GM13976 (cell line): Measurements from ENCODE around the gene FKBP6.
"Not testable (repeated sequence)": the region's sequence is repeated elsewhere in the genome, so short reads cannot be mapped to it uniquely, and the experiment has no call there.

Experiments used
- DNase-seq: peaks from one replicate; pipeline ENCODE4 v3.0.0; 2012; ENCODE audit warnings: low spot score
- in situ Hi-C: fragments of 300-500 bp; cut with MboI; formaldehyde crosslinking; loops from one replicate; pipeline ENCODE4 v1.12.0; 2022; ENCODE audit warnings: low sequenced_read_pairs, mixed read lengths, inconsistent platforms; ENCODE audit not compliant: unreplicated experiment
- TF ChIP-seq, protein P1 (sequence below): IDR thresholded peaks from 2 replicates; pipeline ENCODE4 v1.5.1; 2012; ENCODE audit warnings: borderline replicate concordance, mild to moderate bottlenecking; ENCODE audit not compliant: insufficient read depth; ENCODE audit errors: extremely low read depth, missing control alignments, control extremely low read depth

The FKBP6 gene

DNA sequence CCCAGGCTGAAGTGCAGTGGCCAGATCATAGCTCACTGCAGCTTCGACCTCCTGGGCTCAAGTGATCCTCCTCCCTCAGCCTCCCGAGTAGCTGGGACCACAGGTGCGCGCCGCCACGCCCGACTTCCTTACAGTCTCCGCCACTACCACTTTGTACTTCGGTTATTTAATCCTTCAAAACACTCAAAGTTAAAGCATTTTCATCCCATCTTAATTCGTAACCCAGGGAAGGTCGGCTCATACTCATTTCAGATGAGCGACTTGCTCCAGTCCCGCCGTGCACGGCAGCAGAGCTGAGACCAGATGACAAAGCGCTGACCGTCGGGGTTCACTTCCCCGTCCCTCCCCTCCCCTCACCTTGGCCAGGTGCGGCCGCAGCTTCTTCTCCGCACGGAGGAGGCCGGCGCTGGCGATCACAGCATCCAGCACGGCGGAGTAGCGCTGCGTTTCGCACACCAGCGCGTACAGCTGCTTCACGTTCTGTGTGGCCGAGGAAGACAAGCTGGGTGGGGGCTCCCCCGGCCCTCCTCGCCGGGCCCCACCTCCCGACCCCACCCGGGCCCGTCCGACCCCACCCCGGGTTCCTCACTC lies 19.8 kb upstream of the FKBP6 start:
- TF ChIP-seq, protein P1, sequence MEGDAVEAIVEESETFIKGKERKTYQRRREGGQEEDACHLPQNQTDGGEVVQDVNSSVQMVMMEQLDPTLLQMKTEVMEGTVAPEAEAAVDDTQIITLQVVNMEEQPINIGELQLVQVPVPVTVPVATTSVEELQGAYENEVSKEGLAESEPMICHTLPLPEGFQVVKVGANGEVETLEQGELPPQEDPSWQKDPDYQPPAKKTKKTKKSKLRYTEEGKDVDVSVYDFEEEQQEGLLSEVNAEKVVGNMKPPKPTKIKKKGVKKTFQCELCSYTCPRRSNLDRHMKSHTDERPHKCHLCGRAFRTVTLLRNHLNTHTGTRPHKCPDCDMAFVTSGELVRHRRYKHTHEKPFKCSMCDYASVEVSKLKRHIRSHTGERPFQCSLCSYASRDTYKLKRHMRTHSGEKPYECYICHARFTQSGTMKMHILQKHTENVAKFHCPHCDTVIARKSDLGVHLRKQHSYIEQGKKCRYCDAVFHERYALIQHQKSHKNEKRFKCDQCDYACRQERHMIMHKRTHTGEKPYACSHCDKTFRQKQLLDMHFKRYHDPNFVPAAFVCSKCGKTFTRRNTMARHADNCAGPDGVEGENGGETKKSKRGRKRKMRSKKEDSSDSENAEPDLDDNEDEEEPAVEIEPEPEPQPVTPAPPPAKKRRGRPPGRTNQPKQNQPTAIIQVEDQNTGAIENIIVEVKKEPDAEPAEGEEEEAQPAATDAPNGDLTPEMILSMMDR, result no peak
- DNase-seq, result peak; percentile 47
- in situ Hi-C loops, result no loop called here

DNA sequence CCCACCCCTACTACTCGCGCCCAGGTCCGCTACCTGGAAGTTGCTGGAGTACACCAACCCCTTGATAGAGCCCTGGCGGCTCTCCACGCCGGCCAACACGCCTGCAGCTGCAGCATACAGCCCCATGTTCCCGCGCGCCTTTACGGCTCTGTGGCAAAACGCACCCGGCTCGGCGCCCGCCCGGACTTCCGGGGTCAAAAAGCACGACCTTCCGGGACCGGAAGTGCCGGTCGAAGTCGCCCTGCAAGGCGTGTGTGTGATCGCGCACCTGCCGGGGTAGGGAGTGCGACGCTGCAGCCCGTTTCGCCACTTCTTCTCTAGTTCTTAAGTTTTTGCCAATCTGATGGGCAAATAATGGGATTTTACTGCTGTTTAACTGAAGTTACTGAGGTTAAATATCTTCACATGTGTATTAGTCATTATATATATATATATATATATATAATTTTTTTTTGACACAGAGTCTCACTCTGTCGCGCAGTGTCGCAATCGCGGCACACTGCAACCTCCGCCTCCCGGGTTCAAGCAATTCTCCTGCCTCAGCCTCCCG lies 19.2 kb upstream of the FKBP6 start, which contains the start of gene NSUN5:
TSS of gene NSUN5 (minus strand) at position 162 of the 550 bp plus-strand sequence. CDS start at position 126, 36 bp downstream.
- peak; percentile 95 for DNase-seq

DNA sequence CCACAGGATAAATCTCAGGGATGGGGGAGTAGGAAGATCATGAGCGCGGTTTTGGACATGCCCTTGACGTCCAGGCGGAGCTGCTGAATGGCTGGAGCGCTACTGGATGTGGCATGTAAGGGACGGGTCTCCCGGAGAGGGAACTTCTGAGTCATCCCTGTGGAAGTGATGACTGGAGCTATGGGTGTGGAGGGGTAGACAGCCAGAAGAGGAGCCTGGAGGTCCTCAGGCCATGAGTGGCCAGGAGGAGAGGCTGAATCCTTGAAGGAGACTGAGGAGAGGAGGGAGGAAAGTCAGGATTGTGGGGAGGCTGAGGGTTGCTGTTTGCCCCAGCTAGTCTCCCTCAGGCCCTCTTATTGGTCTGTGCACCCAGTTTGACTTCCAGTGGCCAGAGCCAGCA lies 16.5 kb upstream of the FKBP6 start:
- in situ Hi-C loops, DNase-seq: not testable (repeated sequence)

More for the DNA sequence above, 19.2 kb upstream of the FKBP6 start, which contains the start of gene NSUN5:
- TF ChIP-seq, protein P1, result no peak
- in situ Hi-C loops, result no loop called here

DNA sequence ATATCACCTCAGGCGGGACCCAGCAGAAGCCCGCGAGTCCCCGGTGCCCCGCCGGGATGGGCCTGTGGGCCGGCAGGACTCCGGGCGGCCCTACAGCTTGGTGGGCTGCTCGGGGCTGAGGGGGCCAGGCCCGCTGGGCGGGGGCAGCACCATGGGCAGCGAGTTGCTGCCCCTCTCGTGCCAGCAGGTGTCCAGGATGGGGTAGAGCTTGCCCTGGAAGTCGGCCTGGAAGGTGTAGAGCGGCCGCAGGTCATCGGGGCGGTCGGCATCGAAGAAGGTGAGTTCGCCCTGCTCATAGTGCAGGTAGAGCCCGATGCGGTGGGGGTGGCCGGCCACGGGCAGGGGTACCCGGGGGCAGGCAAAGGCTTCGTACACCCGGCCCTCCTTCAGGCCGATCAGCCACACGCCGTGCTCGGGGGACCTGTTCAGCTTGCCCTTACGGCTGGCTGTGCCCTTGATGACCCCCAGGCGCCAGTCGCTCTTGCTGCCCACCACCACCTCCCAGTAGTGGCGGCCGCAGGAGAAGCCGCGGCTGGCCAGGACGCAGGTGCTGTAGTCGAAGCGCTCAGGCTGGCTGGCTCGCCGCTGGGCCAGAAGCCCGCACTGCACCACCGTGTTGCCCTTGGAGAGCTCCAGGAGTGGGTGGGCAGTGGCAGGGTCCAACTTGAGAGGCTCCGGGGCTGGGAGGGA lies 15.0 kb upstream of the FKBP6 start:
- in situ Hi-C loops, result no loop called here

DNA sequence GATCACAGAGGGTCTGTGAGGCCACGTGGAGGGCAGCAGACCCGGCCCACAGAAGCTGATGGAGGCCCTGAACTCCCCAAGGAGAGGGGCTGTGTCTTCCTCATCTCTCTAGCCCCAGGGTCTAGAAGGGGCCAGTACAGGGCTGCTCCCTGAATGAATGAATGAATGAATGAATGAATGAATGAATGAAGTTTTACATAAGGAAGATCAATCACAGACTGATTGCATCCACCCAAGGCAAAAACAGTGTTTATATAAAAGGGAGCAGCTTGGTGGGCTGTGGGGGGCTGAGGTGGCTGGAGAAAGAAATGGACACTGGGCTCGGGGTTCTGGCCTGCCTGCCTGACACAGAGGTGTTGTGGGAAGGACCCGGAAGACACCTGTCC lies 14.4 kb upstream of the FKBP6 start:
- no peak for DNase-seq
- TF ChIP-seq, protein P1, result no peak
- in situ Hi-C loops, result no loop called here

More for the DNA sequence above, 15.0 kb upstream of the FKBP6 start:
- TF ChIP-seq, protein P1, result no peak
- no peak for DNase-seq

DNA sequence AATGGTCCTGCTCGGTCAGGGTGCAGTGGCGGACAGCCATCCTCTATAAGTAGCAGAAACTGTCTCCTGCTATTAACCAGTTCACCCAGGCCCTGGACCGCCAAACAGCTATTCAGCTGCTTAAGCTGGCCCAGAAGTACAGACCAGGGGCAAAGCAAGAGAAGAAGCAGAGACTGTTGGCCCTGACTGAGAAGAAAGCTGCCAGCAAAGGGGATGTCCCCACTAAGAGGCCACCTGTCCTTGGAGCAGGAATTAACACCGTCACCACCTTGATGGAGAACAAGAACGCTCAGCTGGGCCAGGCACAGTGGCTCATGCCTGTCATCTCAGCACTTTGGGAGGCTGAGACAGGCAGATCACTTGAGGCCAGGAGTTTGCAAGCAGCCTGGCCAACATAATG lies 13.7 kb upstream of the FKBP6 start:
- in situ Hi-C loops, result no loop called here
- DNase-seq, result no peak
- TF ChIP-seq, protein P1, result no peak

DNA sequence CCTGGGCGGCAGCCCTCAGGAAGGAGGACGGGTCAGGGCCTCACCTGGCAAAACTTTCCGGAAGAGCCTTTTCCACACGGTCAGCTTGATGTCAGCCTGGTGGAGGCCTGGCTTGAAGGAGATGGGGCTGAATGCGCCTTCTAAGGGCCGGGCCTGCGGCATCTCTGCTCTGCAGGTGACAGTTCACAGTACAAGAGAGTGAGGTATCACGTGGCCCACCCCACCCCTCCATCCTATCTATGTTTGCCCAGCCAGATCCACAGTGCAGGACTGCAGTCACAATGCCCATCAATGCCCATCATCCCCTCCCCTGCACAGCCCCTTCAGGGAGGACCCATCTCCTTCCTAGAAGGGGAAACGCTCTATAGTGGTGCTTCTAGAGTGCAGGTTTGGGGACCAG lies 11.4 kb upstream of the FKBP6 start:
- in situ Hi-C loops, result no loop called here
- no peak for DNase-seq
- TF ChIP-seq, protein P1, result no peak

DNA sequence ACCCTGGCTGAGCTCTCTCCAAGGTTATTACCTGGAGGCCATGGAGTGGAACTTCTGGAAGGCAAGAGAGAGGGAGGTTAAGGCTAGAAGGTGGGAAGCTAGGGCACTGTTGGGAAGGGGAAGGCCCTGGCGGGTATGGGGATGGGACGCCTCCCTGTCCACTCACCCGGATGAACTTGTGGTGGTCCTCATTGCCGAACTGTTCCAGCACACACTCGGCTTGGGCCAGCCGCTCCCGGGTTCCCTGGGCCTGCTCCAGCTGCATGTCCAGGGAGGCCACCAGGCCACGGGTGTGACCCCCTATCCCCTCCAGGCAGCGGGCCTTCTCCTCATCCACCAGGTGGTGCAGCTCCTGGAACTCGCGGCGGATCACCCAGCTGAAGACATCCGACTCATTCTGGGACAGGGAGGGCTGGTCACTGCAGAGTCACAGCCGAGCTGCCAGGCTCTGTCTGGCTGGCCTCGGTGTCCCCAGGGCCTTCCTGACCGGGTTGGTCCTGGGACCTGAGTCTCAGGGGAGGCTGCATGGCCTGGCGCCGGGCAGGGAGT lies 9.2 kb upstream of the FKBP6 start:
- DNase-seq, in situ Hi-C loops: not testable (repeated sequence)

DNA sequence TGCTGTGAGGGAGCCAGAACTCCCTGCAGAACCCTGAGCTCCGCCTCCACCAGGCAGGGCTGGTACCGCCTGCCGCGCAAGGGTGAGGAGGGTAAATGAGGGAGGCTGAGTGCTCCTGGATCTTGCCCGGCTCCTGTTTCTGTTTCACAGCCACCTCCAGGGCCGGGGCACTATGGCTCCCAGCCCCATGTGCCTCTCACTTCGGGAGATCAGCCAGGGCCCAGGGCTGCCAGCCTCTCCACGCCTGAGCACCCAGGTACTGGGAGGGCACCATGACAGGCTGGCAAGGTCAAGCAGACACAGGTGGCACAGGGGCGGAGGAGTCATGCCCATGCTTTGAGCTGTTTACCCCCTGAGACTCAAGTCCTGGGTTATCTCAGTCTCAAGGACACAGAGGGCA lies 8.4 kb upstream of the FKBP6 start:
- DNase-seq, in situ Hi-C loops: not testable (repeated sequence)

DNA sequence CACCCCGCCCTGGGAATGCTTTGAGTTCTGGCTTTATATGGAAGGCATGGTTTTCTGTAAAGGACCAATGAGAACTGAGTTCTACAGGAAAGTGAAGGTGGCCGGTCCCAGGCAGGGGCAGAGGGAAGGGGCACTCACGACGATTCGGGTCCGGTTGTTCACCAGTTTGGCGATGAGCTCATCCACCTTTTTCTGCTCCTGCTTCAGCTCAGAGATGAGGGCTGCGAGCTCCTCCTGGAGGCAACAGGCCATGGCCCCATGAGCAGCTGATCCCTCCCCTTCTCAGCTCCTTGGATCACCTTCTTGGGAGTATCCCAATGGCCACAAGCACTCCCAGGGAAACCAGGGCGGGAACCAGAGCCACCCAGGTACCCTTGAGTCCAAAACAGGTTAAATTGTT lies 8.0 kb upstream of the FKBP6 start:
- in situ Hi-C loops, DNase-seq: not testable (repeated sequence)
